NCI-H1436 treated with DMSO at 0.1 percent for 48 hours (cell line): ENCODE results near the gene HBS1L.

Experiments used
- DNase-seq: peaks from one replicate; lab custom pipeline; 2025; lab: John Stamatoyannopoulos, UW

HBS1L gene

DNA sequence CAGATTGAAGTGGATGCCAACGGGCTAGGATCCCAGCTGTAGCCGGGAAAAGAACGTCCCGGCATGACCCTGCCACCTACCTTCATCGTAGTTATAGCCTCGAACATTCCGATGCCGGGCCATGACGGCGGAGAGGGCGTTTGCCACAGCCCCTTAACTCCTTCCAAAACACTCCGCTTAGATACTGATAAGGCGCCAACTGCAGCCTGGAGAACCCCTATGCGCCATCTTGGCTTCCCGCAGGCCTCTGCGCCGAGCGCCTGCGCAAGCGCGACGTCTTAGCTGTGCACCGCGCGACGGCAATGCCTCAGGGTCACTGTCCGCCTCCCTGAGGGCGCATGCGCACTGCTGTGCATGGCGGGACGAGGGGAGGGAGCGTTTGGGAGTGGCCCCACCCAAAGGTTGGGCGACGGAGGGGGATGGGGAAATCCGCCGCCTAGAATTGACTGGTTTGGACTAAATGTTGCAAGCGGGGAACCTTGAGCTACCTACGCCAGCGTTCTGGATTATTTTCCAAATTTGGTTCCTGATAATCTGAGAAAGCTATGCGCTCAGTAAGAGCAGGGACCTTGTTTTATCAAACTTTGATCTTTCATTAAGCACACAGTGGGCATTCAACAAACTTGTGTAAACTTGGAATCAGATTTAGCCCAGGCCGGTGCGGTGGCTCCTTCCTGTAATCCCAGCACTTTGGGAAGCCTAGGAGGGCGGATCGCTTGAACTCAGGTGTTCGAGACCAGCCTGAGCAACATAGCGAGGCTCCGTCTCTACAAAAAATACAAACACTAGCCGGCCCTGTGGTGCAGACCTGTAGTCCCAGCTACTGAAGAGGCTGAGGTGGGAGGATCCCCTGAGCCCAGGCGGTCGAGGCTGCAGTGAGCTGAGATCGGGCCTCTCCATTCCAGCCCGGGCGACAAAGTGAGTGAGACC is at the start of gene HBS1L:
HBS1L (minus strand) TSS at position 254 of the 930 bp plus-strand sequence; CDS start at position 123, 131 bp downstream.
- DNase-seq = peak; percentile 74

DNA sequence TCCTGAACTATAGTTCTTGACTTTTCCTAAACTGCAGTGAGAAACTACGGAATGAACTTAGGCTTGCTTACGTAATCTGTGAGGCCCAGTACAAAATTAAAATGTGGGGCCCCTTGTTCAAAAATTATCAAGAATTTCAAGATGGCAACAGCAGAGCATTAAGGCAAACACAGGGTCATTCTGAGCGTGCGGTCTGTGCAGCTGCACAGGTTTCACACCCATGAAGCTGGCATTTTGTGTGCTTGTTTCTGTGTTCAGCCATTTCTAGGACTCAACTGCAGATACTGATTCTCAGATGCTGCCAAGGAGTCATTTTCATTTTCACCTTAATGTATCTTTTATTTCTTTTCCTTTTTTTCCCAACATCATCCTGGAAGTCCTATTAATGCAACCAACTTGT is 49.6 kb upstream of the HBS1L start:
- no peak for DNase-seq

DNA sequence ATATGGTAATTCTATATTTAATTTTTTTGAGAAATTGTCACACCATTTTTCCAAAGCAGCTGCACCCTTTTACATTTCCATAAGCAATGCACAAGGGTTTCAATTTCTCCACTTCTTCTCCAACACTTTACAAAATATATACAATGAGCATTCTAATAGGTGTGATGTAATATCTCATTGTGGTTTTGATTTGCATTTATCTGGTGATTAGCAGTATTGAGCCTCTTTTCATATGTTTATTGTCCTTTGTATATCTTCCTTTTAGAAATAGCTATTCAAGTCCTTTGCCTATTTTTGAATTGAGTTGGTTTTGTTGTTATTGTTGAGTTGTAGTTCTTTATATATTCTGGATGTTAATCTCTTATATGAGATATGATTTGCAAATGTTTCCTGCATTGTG is 47.6 kb upstream of the HBS1L start:
- no peak for DNase-seq

DNA sequence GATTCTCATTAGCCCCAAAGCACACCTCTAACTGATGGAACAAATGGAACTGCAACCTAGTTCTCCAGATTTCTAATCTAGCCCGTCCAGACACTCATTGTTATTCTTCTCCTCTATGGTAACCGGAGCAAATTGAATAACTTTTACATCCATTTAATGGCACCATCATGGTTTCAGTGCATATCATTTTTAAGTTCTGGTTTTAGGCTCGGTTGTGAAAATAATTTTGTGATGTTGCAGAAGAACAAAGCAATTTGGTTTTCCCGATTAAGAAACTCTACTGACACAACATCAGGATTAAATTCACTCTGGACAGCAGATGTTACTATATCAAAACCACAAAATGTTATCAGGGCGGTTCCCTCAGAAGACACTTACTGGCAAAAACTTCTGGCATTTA is 42.5 kb upstream of the HBS1L start:
- DNase-seq = no peak

DNA sequence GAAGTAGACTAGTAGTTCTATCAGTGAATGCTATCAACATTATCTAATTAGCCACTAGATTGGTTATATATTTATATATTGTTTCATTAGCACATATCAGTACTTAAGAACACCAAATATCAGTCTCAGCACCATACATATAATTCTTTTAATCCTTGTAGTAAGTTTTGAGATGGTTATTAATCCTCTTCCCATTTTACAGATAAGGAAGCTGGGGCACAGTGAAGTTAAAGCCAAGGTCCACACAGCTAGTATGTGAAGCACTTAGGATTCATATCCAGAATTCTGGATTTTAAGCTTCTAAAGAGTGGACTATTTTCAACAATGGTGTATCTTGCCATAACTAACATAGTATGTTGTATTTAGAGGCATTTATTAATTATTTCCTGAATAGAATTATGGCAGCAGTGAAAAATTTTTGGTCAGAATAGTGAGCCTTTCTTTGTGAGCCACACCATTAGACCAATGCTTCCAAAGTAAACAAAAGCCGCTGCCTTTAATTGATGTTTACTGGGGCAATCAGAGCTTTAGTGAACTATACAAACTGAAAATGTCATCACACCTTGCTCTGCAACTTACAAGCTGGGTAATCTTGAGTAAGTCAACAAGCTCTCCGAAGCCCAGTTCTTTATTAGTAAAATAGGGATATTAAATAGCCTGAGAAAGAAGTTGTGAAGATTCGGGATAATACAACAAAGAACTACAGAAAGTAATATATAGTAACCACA is 41.9 kb upstream of the HBS1L start:
- no peak for DNase-seq

DNA sequence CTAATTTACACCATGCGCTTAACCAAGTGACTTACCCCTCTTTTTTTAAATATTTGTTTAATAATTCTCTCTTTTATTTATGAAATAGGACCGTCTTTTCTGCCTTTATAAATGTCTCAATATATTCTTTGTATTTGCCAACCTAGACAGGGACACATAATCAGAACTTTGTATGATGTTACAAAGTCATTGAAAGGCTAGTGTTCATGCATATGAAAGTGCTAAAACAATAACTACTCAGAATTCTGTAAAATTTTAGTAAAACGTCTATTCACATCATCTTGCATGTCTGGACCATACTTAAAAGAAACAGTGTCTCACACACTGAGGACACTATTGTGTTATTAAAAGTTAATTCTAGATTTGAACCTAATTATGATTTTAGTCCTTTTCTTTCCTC is 41.1 kb upstream of the HBS1L start:
- no peak for DNase-seq

DNA sequence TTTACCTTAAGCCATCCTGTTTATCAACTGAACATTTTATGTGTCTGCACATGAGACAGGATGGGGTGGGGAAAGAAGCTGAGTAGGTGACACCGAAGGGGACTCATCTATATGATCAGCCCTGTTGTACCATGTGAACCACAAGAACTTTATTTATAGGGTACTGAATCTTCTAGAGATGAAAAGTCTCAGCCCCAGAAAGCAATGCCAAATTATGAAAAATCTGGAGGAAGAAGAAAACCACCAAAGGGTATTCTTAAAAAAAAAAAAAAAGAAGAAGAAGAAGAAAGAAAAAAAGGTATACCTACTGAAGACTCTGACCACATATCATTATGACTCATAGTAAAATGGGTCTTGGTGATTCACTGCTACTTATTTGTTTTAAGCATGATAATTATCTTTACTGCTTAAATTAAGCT is 39.8 kb upstream of the HBS1L start:
- no peak for DNase-seq

DNA sequence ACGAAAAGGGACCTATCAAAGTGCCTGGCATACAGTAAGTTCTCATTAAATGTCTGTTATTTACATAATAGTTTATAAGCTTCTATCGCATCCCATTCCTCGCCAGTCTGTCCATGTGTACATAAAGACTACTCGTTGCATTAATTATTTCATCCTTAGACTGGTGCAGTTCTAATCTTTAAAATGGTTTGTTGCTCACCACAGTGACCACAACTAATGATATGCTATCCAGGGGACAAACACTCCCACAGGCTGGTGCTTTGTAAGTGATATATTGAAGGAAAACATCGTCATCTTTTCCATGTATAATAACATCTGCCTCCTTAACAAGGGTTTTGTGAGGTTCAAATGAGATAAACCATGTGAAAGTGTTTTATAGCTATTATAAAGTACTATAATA is 39.0 kb upstream of the HBS1L start:
- DNase-seq = no peak

DNA sequence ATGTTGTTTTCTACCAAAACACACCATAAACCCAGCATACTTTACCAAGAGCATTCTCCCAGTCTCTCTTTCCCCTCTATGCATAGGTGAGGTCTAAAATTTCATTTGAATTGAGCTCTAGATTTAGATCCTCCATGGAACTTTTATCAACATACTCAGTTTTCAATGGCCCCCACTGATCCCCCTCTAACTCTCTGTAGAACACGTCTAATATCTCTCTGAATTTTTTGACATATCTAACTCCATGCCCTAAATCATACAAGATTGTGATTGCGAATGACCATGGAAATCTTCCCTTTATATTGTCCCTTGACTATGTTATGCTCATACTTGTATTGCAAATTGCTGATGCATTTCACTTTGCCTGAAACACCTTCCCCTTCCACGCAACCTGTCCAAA is 38.1 kb upstream of the HBS1L start:
- no peak for DNase-seq

DNA sequence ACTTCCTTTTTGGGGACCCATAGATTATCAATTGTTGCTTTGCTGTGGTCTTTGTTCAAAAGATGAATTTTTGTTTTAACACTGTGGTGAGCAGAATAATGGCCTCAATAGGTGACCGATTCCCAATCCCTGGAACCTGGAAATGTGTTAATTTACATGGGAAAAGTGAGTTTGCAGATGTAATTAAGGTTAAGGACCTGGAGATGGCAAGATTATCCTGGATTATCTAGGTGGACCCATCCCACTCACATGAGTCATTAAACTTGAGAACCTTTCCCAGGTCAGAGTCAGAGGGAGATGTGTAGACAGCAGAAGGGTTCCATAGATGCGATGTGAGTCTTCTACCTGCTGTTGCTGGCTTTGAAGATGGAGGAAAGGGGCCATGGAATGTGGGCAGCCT is 36.2 kb upstream of the HBS1L start:
- no peak for DNase-seq

DNA sequence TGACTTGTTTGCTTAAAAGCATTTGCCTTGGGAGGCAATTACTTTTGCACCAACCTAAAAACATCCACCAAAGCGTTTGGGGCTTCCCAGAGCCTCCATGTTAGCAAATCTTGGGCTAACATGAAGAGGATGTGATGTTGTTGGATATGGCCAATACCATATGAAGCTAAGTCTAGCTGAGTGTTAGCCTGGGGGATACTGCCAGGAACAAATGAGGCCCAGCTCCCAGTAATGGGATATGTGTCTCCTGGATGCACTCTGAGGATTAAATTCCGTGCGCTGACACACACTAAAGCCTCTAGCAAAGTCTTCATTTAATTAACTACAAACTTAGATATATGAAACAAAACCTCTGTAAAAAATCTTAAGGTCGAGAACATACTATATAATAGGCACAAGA is 35.3 kb upstream of the HBS1L start:
- DNase-seq = no peak

DNA sequence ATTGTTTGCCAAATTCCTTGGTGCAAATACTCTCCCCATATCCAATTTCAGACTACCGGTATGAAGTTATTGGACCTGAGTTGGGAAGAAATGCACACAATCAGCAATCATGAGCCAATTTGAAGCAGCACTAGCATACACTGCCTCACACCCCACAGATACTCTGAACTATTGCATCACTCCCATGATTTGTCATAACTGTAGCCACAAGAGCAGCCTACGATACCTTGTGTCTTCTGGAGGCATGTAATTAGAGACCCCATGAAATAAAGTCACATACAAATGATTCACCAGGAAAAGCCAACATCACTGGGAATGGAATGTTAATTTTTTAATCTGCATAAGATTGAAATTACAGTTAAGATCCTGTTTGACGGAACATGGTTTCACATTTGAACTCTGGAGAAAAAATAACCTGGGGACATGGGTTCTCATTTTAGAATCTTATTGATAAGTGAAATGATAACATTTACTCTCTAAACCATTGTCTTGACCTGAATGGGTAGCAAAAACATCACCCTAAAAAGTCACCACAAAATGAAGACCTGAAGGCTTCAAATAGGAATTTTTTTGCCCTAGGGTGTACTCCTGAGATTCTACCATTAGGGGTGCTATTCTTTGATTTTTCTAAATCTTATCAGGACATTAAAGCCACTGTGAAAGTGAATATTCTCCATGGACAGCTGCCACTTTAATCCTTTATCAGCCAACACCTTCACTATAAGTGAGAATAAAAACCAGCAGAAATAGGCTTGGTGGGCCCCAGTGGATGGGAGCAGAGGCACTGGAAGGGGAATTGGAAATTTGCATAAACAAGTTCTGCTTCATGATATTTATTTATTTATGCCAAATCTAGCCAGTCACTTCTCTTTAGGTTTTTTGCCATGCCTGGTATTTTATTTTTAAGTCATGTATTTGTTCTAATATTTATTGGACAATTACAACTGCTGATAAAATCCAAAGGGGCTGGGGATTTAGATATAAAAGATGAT is 34.5 kb upstream of the HBS1L start:
- DNase-seq = no peak

DNA sequence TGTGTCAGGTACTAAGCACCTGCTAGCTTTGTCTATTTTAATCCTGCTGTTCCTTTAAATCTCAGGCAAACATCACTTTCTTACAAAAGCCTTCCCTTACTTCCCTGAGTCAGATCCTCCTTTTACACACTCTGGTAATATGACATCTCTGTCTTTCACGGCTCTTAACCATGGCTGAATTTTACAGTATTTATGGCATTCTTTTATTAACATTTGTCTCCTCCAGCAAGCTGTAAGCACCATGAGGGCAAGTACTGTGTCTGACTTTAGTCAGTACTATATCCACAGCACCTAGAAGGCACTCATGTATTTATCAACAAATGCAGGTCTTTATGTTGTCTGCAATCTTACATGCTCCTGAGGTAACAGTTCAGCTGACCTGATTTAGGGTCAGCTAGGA is 33.7 kb upstream of the HBS1L start:
- no peak for DNase-seq

DNA sequence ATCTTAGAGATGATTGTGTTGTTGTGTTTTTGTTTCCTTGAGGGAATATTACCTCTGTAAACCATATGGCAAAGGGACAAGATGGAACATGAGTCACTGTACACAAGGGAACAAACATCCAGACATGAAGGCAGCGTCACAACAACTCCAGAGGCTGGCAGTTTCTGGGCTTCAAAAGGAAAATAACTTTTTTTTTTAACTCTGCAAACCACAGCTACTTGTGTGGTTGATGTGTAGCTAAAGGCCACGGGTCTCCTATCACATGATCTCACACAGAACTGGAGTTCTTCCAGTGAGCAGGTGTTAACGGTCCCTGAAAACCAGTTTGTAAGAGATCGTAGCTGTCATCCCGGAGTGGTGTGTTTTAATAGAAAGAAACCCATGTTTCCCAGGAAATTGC is 33.2 kb upstream of the HBS1L start:
- DNase-seq = no peak

DNA sequence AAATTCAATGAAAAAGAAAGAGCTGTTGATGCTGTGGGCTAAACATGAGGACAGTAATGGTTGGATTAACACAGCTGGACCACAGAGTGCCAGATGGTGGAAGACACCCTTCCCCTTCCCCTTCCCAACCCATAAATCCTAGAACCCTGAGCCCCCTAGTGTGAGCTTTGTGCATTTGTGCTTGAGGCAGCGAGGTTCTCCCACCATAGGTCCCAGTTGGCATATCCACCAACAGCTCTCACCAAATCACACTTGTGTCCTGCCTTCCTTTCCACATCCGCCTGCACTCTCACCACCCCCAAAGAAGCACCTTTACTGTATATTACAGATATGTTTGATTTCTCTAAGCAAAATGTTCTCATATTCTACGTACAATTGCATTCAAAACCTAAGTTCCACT is 32.8 kb upstream of the HBS1L start:
- DNase-seq = no peak

DNA sequence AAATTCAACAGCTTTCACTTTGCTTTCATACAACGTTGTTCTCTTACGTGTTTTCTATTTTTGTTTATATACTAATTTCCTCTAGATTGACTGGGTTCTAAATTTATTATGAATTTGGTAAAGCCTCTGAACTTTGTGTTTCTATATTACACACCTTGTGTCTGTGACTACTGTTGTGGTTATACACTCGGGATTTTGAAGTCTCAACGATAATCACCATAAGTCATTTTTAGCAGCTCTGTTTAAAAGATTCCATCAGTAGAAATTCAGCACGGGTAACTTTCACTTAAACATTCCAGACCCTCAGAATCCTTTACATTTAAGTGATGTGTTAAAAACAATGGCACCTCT is 31.8 kb upstream of the HBS1L start:
- DNase-seq = no peak

DNA sequence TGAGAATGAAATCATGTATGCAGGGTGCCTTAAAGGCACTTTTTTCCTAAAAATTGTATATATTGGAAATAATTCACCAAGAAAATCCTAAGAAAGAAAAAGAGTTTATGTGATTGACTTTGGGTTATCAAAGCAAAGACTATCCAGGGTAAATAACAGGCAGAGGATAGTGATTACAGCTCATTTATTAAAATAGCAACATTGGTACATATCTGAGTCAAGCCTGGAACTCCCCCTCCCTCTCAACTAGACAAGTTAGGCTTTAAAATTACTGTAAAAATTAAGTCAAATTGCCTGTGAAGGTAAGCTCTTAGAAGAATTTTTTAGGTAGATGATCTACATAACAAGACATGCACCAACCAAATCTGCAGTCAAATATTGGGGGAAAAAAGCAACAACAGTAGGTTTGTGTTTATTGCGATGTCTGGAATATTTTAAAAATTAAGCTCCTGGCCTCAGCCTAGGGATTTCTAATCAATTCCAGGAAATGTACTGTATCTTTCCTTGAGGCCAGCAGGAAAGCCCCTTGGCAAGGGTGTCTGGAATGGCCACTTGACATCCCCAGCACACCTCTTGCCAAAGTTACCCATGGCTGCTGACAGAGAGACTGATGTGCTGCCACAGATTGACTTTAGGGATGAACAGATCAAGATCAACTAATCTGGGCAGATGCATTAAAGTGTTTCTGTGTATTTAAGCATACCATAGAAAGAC is 31.2 kb upstream of the HBS1L start:
- DNase-seq = no peak

DNA sequence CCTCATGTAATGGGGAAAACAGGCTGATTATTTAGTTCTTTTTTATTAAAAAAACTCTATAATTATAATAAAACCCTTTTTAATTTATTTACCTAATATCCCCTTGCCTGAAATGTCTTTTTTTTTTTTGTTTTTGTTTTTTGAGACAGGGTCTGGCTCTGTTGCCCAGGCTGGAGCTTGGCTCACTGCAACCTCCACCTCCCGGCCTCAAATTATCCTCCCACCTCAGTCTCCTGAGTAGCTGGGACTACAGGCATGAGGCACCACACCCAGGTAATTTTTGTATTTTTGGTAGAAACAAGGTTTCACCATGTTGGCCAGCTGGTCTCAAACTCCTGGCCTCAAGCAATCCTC is 30.3 kb upstream of the HBS1L start:
- no peak for DNase-seq

DNA sequence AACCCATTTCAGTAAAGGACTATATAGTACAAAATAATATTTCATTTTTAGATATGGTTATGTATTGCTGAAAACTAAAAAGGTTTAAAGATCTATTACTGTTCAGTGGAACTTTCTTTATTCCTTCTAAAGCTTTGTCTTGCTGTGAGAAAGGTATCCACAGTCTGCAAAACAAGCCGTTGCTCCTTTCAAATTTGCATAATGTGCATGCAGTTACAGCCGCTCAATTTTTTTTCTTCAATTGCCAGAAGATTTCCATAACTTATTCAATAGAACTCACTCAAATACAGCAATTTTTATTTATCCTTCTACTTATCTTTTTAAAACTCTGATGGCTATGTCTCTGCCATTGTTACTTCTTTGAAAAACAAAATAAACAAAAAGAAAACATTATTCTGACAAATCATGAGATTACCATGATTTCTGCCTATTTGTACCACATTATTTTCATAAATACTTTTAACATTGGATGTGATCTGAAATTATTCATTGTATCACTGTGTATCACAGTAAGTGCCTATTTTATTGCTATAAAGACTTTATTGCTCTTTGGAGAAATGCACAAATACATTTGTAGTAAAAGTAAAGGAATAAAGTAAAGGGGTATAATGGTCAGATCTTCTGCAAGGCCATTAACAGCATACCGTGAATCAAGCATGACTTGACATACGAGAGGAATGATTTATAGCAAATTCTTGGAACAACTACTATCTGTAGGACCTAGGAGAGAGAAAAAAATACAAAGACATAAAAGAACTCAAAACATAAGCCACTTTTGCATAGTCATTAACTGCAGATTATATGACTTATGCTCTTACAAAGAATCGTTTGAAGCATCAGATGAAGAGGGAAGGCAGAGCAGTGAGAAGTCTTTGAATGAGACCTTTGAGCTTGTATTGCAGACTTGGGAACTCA is 29.6 kb upstream of the HBS1L start:
- no peak for DNase-seq

DNA sequence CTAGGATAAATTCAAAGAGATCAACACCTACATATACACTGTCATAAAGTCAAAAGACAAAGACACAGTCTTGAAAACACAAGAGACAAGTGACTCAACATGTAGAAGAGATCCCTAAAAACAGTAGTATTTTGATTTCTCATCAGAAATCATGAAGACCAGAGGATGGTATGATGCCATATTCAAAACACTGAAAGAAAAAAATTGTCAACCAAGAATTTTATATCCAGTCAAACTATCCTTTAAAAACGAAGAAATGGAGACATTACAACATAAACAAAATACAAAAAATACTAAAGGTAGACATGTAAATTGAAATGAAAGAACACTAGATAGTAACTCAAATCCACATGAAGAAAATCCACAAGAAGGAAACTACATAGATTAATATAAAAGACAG is 27.3 kb upstream of the HBS1L start:
- no peak for DNase-seq

DNA sequence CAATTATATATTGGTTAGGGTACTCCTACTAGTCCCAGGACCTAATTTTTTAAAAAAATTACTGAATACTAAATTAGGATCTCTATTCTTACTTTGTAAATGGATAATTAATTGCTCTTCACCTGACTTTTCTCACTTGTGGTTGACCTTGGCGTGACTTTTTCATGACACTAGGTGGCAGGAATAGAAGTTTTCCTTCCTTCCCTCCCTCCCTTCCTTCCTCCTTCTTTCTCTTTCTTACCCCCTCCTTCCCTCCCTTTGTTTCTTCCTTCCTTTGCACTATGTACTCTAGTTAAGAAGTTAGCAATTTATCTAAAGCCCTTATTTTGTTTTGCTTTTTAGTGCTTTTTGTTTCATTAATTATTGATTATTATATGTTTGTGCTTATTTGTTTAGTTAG is 20.4 kb upstream of the HBS1L start:
- DNase-seq = no peak
